ENCODE results near the gene ANKRD10.

DNA sequence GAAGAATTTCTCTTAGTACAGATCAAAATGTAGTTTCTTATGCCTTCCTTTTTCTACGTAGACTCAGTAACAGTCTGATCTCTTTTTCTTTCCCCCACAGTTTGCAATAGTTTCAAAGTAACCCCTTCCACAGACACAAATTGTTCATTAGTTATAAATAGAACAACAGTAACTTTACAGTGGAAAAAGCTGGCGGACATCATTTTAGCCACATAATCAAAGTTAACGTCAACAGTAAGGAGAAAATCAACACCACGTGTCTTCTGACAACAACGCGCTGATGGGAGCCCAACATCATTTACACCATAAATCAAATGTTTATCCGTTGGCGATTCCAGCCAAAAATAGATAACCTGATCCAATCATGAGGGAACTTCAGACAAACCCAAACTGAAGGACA lies 76.8 kb downstream of the ANKRD10 start:
- TF ChIP-seq, protein P1, sequence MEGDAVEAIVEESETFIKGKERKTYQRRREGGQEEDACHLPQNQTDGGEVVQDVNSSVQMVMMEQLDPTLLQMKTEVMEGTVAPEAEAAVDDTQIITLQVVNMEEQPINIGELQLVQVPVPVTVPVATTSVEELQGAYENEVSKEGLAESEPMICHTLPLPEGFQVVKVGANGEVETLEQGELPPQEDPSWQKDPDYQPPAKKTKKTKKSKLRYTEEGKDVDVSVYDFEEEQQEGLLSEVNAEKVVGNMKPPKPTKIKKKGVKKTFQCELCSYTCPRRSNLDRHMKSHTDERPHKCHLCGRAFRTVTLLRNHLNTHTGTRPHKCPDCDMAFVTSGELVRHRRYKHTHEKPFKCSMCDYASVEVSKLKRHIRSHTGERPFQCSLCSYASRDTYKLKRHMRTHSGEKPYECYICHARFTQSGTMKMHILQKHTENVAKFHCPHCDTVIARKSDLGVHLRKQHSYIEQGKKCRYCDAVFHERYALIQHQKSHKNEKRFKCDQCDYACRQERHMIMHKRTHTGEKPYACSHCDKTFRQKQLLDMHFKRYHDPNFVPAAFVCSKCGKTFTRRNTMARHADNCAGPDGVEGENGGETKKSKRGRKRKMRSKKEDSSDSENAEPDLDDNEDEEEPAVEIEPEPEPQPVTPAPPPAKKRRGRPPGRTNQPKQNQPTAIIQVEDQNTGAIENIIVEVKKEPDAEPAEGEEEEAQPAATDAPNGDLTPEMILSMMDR (IDR thresholded peaks at IDR 0.05): no peak
- TF ChIP-seq POLR2A (IDR thresholded peaks at IDR 0.05): no peak
